Fibroblast of lung (primary cell): ENCODE measurements around the gene CACNA1A.

Source experiments
- EZH2 ChIP-seq: IDR thresholded peaks from 2 replicates; pipeline ENCODE4 v1.5.1; 2012; ENCODE audit warnings: low read length, control low read depth, mild to moderate bottlenecking; ENCODE audit errors: missing control alignments
- TF ChIP-seq, protein P1 (sequence below), 2 donors: IDR thresholded peaks in 1 of 2; conservative IDR thresholded peaks in 1 of 2; 1 replicate in 1 of 2; 2 replicates in 1 of 2; pipeline ENCODE4 v1.5.1; 2011 to 2012; ENCODE audit warnings: low read length in 2 of 2, control low read depth in 1 of 2, inconsistent platforms in 1 of 2, low read depth in 1 of 2, mild to moderate bottlenecking in 1 of 2

DNA sequence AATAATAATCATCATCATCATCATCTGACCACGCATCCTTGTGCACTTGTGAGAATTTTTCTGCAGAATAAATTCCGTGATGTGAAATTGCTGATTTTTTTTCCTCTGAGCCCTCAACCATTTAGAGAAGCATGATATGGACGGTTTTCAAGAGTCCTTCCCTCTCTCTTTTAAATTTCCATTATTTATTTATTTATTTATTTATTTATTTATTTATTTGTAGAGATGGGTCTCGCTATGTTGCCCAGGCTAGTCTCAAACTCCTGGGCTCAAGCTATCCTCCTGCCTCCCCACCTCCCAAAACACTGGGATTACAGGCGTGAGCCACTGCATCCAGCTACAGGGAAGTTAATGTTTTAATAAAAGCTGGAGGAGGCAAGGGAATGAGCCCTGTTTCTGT, 39.6 kb downstream of the CACNA1A start:
- TF ChIP-seq, protein P1, sequence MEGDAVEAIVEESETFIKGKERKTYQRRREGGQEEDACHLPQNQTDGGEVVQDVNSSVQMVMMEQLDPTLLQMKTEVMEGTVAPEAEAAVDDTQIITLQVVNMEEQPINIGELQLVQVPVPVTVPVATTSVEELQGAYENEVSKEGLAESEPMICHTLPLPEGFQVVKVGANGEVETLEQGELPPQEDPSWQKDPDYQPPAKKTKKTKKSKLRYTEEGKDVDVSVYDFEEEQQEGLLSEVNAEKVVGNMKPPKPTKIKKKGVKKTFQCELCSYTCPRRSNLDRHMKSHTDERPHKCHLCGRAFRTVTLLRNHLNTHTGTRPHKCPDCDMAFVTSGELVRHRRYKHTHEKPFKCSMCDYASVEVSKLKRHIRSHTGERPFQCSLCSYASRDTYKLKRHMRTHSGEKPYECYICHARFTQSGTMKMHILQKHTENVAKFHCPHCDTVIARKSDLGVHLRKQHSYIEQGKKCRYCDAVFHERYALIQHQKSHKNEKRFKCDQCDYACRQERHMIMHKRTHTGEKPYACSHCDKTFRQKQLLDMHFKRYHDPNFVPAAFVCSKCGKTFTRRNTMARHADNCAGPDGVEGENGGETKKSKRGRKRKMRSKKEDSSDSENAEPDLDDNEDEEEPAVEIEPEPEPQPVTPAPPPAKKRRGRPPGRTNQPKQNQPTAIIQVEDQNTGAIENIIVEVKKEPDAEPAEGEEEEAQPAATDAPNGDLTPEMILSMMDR (conservative IDR thresholded peaks at IDR 0.05 in 1 of 2, IDR thresholded peaks at IDR 0.05 in 1 of 2; ENCODE audit: low read depth in 1 of 2, low read length in 2 of 2), result no peak
- TF ChIP-seq EZH2, result no peak
